GM10847 (cell line): ENCODE results near the gene PKLR.

Experiments
- POLR2A ChIP-seq: IDR thresholded peaks from 2 replicates; pipeline ENCODE4 v1.6.1; 2011; ENCODE audit not compliant: insufficient read length; ENCODE audit errors: extremely low read depth

The PKLR gene

DNA sequence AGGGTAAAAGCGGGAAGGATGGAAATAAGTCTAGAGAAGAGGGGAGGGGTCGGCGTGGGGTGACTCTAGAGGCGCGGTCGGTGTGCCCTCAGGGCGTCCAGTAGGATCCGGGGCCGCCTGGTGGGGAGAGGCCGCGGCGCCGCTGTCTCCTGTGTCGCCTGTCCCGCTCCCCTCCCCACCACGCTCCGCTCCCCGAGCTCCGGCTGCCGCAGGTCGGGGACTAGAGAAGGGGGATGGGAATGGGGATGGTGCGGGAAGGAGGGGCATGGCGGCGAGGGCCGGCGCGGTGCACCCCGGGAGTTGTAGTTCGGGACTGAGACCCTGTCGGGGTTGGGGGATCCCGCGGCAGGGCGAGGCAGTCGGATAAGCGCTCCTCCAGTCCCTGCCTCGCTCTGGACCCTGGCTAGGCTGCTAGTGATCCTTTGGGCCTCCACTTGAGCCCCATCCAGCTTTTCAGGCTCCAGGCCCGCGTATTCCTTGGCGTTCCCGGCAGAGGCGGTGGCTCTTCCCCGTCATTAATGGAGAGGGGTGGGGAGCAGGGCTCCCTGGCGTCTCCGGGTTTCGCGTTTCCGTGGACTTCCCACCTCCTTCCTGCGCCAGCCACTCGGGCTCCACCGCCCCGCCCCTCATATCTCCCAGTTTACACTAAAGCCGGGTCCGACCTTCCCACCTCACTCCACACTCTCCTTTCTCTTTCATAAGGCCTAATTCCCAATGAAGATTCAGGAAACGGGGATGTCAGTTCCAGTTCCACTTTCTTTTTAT is 45.8 kb downstream of the PKLR start, which contains the start of gene ENTREP3:
ENTREP3 (minus strand) TSS at position 241 of the 765 bp plus-strand sequence. CDS start 606 bp downstream, outside the sequence.
- peak; percentile 55 for TF ChIP-seq POLR2A

DNA sequence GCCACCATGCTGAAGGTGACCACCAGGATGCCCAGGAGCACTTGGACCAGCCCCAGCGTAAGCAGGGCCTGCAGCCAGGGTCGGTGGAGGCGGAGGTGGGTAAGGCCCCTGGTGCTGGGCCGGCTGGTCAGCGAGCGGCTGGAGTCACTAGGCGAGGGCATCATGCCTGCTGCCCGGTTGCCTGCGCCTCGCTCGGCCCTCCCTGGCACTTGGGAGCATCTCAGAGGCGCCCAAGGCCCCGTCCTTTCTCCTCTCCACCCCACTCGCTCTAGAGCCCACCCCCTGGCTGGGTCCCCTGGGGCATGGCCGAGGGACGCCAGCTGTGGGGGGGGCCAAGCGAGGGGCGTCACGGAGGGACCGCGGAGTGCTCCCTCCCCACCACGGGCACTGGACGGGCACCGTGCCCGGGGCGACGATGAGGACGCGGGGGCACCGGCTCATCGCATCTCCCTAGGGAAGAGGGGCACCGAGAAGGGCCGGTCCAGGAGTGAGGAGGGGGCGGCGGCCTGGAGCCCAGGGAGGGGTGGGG is 46.5 kb downstream of the PKLR start:
- TF ChIP-seq POLR2A, result no peak

DNA sequence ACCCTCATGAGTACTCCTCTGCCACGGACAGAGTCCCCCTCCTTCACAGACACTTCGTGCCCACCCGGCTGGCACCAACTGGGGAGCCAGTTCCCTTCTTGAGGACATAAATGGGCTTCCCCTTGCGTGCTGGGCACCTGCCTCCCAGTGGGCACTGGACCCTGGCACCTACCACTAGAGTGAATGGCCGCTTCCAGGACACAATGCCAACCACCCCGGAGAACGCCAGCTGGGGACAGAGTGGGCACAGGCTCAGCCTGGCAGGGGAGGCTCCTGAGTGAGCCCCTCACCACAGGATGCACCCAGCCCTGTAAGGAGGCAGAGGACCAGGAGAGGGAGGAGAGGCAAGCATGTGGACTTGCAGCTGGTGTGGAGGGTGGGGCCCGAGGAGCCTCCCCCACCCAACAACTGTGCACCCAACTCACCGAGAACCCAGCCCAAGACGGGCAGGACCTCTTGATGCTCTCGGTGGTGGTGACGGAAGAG is 47.0 kb downstream of the PKLR start:
- no peak for TF ChIP-seq POLR2A

DNA sequence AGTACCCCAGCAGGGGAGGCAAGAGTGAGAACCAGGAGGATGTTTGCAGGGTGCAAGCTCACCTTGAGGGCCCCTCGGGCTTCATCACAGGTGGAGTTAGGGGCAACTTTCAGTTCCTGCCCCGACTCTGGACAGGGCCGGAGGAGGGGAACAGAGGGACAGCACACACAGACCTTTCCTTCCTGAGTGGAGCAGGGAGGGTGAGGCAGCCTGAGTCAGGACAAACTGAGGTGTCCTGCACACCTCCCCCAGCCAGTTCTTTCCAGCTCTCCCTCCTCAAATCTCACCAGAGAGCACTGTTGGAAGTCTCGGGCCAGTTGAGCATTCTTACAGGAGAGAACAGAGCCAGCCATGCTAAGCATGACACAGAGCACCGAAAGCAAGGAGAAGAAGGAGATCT is 47.4 kb downstream of the PKLR start:
- TF ChIP-seq POLR2A, result no peak

- TF ChIP-seq POLR2A, result no peak
Observed at GRCh38 chr1:155253208-155253607, 48.0 kb downstream of the PKLR start.

- no peak for TF ChIP-seq POLR2A
Observed at GRCh38 chr1:155251566-155251965, 49.7 kb downstream of the PKLR start.

GRCh38 chr1:155250633-155251449 is 50.4 kb downstream of the PKLR start:
- TF ChIP-seq POLR2A, result peak; percentile 16

- no peak for TF ChIP-seq POLR2A
Observed at GRCh38 chr1:155250246-155250632, 51.0 kb downstream of the PKLR start.

DNA sequence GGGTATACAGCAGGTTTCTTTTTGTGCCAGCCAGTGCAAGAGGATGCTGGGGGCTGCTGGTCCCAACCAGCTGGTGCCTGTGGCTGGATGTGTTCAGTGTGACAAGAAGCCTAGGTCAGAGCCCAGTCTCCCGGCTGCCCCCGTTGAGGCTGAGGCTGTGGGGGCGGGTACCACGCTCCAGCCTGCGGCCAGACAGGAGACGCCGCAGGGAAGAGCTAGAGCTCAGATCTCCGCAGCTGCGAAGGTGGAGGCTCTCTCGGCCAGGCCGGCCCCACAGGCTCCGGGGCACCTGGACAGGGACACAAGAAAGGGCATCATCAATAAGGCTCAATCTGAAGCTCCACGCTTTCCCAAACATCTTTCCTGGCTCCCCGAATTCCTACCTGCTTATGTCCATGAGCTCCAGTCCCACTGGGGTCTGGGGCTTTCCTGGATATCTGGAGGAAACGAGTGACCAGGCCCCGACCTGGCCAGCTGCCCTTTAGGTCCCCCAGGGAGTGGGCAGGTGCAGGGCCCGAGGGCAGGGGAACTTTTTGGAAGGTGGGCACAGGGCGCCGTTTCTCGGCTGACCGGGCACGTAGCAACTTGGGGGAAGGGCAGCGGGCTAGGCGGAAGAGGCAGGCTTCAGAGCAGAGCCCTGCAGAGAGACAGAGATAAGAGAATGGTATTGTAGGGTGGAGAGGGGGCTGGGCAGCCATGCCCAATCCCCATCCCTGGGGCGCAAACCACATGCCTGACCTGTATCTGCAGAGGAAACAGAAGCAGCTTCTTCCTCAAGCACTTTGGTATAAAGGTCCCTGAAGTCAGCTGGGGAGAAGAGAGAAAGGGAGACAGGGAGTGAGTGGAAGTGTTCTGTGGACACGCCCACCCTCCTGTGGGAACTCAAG is 53.3 kb downstream of the PKLR start:
- no peak for TF ChIP-seq POLR2A

GRCh38 chr1:155245163-155245524 is 56.1 kb downstream of the PKLR start:
- TF ChIP-seq POLR2A, result no peak

- TF ChIP-seq POLR2A, result peak; percentile 93
Observed at GRCh38 chr1:155244368-155245162, 56.7 kb downstream of the PKLR start.

DNA sequence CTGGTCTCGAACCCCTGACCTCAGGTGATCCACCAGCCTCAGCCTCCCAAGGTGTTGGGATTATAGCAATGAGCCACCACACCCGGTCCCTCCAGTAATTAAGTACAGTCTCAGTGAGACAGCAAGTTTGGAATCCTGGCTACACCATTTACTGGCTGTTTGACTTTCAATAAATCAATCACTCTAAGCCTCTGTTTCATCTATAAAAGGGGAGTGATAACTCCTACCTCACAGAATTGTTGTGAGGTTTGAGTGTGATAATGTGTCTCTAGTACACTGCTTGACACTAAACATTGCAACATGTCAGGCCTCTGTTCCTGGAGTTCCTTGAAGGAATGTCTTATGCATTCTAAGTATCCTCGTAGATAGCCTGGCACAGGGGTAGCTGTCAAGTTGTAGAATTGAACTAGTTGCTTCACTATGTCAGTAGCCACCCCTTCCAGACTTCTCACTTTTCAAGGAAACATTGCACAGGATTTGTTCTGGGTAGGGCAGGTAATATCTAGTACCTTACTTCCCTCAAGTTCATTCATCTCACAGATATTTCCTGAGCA is 58.4 kb downstream of the PKLR start:
- TF ChIP-seq POLR2A, result no peak

GRCh38 chr1:155241841-155242264 is 59.4 kb downstream of the PKLR start:
- no peak for TF ChIP-seq POLR2A
